Testis (tissue), 2 donors: Measurements from ENCODE around the gene CIB4.

ENCODE experiments used
- POLR2A ChIP-seq: fragments of 450-650 bp; IDR thresholded peaks from one replicate; pipeline ENCODE4 v1.6.1; 2017; ENCODE audit warnings: antibody characterized with exemption, mild to moderate bottlenecking, moderate library complexity
- TF ChIP-seq, protein P1 (sequence below), 3 experiments: fragments of 450-650 bp in 2 of 3; fragments of 200-600 bp in 1 of 3; sonication (generic) in 1 of 3; IDR thresholded peaks; one replicate each; pipeline ENCODE4 v1.5.1; 2016 to 2019; ENCODE audit warnings: antibody characterized with exemption in 3 of 3, mild to moderate bottlenecking in 2 of 3, moderate library complexity in 1 of 3

DNA sequence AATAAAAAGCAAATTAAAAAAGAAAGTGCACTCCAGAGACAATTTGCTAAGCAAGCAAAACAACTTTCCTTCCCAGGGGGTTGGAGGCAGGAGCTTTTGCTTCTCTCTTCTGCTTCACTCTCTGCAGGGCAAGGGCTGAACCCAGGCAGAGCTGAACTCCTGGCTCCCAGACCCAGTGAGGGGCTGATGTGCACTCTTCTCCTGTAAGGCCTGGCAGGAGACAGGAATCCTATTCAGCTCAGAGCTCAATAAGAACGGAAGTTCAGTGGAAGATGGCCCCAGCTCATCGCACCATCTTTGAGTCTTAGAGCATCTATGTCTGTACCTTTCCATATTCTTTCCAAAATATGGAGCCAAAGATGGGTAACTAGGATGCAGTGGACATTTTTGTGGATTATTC lies 29.1 kb downstream of the CIB4 start:
- TF ChIP-seq POLR2A = no peak
- TF ChIP-seq, protein P1, sequence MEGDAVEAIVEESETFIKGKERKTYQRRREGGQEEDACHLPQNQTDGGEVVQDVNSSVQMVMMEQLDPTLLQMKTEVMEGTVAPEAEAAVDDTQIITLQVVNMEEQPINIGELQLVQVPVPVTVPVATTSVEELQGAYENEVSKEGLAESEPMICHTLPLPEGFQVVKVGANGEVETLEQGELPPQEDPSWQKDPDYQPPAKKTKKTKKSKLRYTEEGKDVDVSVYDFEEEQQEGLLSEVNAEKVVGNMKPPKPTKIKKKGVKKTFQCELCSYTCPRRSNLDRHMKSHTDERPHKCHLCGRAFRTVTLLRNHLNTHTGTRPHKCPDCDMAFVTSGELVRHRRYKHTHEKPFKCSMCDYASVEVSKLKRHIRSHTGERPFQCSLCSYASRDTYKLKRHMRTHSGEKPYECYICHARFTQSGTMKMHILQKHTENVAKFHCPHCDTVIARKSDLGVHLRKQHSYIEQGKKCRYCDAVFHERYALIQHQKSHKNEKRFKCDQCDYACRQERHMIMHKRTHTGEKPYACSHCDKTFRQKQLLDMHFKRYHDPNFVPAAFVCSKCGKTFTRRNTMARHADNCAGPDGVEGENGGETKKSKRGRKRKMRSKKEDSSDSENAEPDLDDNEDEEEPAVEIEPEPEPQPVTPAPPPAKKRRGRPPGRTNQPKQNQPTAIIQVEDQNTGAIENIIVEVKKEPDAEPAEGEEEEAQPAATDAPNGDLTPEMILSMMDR (IDR thresholded peaks at IDR 0.05) = no peak
